ENCODE results near the gene FAM111A. TPM values are rescaled to one million over a fixed set of nuclear protein-coding genes. Genes with fewer than 3 reads are reported as not detected.

FAM111A gene
- total RNA-seq, 1 donor from 2014 or later, result 28.4 TPM

- H3K9me3 Mint-ChIP-seq, result no peaks in the 10 kb centered on the region
- H3K36me3 Mint-ChIP-seq, result peaks cover 15% of the 10 kb centered on the region
- peaks cover 39% of the 10 kb centered on the region for H3K4me1 Mint-ChIP-seq (ENCODE audit: unreplicated experiment)
- DNase-seq (ENCODE audit: extremely low spot score, unreplicated experiment), result no peak
- peak overlapping the region; percentile 99 for H3K4me3 Mint-ChIP-seq
- no peak for TF ChIP-seq CTCF (conservative IDR thresholded peaks at IDR 0.05)
- H3K27ac Mint-ChIP-seq, result peak overlapping the region; percentile 97
- no peaks in the 10 kb centered on the region for H3K27me3 Mint-ChIP-seq
Observed at GRCh38 chr11:59174664-59175033, 32.0 kb downstream of the FAM111A start.

GRCh38 chr11:59175091-59175501 lies 32.4 kb downstream of the FAM111A start:
- Mint-ChIP-seq H3K4me3 (peak overlapping the region; percentile 99), H3K36me3 (peaks cover 17% of the 10 kb centered on the region), H3K27ac (peak overlapping the region; percentile 97), H3K27me3 (no peaks in the 10 kb centered on the region), H3K9me3 (no peaks in the 10 kb centered on the region), H3K4me1 (ENCODE audit: unreplicated experiment) (peaks cover 39% of the 10 kb centered on the region)
- no peak for DNase-seq (ENCODE audit: extremely low spot score, unreplicated experiment)
- no peak for TF ChIP-seq CTCF (conservative IDR thresholded peaks at IDR 0.05)

- no peak overlapping the region for H3K27ac Mint-ChIP-seq
Observed at GRCh38 chr11:59176330-59176729, 33.7 kb downstream of the FAM111A start.

GRCh38 chr11:59178402-59178801 lies 35.7 kb downstream of the FAM111A start:
- Mint-ChIP-seq H3K9me3 (no peaks in the 10 kb centered on the region), H3K27me3 (no peaks in the 10 kb centered on the region), H3K4me3 (no peak overlapping the region), H3K27ac (no peak overlapping the region), H3K36me3 (peaks cover 37% of the 10 kb centered on the region), H3K4me1 (ENCODE audit: unreplicated experiment) (peaks cover 39% of the 10 kb centered on the region)
- no peak for TF ChIP-seq CTCF (conservative IDR thresholded peaks at IDR 0.05)
- DNase-seq (ENCODE audit: extremely low spot score, unreplicated experiment), result no peak

More at GRCh38 chr11:59176330-59176729, 33.7 kb downstream of the FAM111A start:
- H3K4me1 Mint-ChIP-seq (ENCODE audit: unreplicated experiment), result peaks cover 39% of the 10 kb centered on the region
- no peaks in the 10 kb centered on the region for H3K27me3 Mint-ChIP-seq
- H3K9me3 Mint-ChIP-seq, result no peaks in the 10 kb centered on the region
- TF ChIP-seq CTCF (conservative IDR thresholded peaks at IDR 0.05), result no peak
- DNase-seq (ENCODE audit: extremely low spot score, unreplicated experiment), result no peak
- H3K4me3 Mint-ChIP-seq, result no peak overlapping the region
- peaks cover 24% of the 10 kb centered on the region for H3K36me3 Mint-ChIP-seq

- TF ChIP-seq CTCF (conservative IDR thresholded peaks at IDR 0.05), result no peak
- Mint-ChIP-seq H3K27me3 (no peaks in the 10 kb centered on the region), H3K9me3 (no peaks in the 10 kb centered on the region), H3K36me3 (peaks cover 42% of the 10 kb centered on the region), H3K4me3 (no peak overlapping the region), H3K27ac (no peak overlapping the region), H3K4me1 (ENCODE audit: unreplicated experiment) (peaks cover 42% of the 10 kb centered on the region)
- DNase-seq (ENCODE audit: extremely low spot score, unreplicated experiment), result no peak
Observed at GRCh38 chr11:59179121-59179520, 36.5 kb downstream of the FAM111A start.
